ENCODE results near the gene LPA. TPM values are rescaled to one million over a fixed set of nuclear protein-coding genes. Genes with fewer than 3 reads are reported as not detected.

LPA gene
- total and polyA plus RNA-seq, 2 of the 8 experiments (the other 6 are each of a cell fraction or from before 2014, with no cell fraction given) = 0.39 TPM; not detected in 1

GRCh38 chr6:160509610-160510009 lies 154.5 kb downstream of the LPA start:
- H4K8ac ChIP-seq (ENCODE audit: extremely low read depth, insufficient read depth, low read length) = no peak overlapping the region
- H3K4ac ChIP-seq (replicated peaks; ENCODE audit: insufficient read length, low read depth, low read length) = no peak overlapping the region
- no peak overlapping the region for H3K4me2 ChIP-seq (ENCODE audit: insufficient read depth in 1 of 2, low read depth in 2 of 2, low read length in 2 of 2)
- H3K9ac ChIP-seq (replicated peaks in 1 of 4; ENCODE audit: extremely low read depth in 1 of 4, low read depth in 3 of 4, low read length in 3 of 4) = no peak overlapping the region
- no peak overlapping the region for H2BK12ac ChIP-seq (ENCODE audit: low read depth, low read length)
- DNase-seq (ENCODE audit: low read depth in 1 of 2, low spot score in 2 of 2) (no peak), FAIRE-seq (no peak)
- H2AFZ ChIP-seq (ENCODE audit: low read length) = no peak overlapping the region
- POLR2A ChIA-PET (ENCODE audit: partially characterized antibody) = no interaction called here
- H4K91ac ChIP-seq (replicated peaks; ENCODE audit: insufficient read length, low read length) = no peak overlapping the region
- H2BK120ac ChIP-seq (replicated peaks; ENCODE audit: low read depth, low read length) = no peak overlapping the region
- no peak overlapping the region for H2BK15ac ChIP-seq (ENCODE audit: low read length)
- H4K20me1 ChIP-seq (replicated peaks in 1 of 2; ENCODE audit: control insufficient read depth in 1 of 2, insufficient read depth in 2 of 2, low read length in 2 of 2) = no peaks in the 10 kb centered on the region
- H2BK5ac ChIP-seq (ENCODE audit: low read depth, low read length) = no peak overlapping the region
- no peak overlapping the region for H3K18ac ChIP-seq (ENCODE audit: extremely low read depth, low read length)
- H3K27me3 ChIP-seq (replicated peaks in 1 of 4; ENCODE audit: control insufficient read depth in 3 of 4, extremely low read depth in 1 of 4, insufficient read depth in 3 of 4, low read length in 3 of 4) = no peaks in the 10 kb centered on the region
- 93% methylated on average over 2 of the region's 2 CpGs; no CpG with 5 or more reads in 1 of the 2 experiments for WGBS, 2 experiments (ENCODE audit: extremely low coverage in 1 of 2, insufficient coverage in 1 of 2, insufficient read length in 1 of 2, insufficient replicate concordance in 2 of 2, low coverage in 1 of 2, low lambda C conversion rate in 2 of 2, missing lambda C conversion rate in 1 of 2)
- H3K79me2 ChIP-seq (ENCODE audit: control insufficient read depth in 1 of 2, insufficient read depth in 2 of 2, low read length in 2 of 2) = no peaks in the 10 kb centered on the region
- H3K14ac ChIP-seq (ENCODE audit: insufficient read length) = no peak overlapping the region
- CTCF ChIA-PET (ENCODE audit: partially characterized antibody) = interaction anchor here (1.4 to 5.7 kb wide), 3 partner anchors 9 to 24 kb away, joined by 4 to 28 read pairs (median 8); no protein-coding TSS in a partner anchor
- no peaks in the 10 kb centered on the region; the same call in 1 of the 2 replicates for H3K23me2 ChIP-seq (ENCODE audit: low read depth, low read length)
- TF ChIP-seq SP2 (IDR thresholded peaks at IDR 0.05; ENCODE audit: low read length) (no peak), SP4 (IDR thresholded peaks at IDR 0.05; ENCODE audit: low read length) (no peak), EP300 (IDR thresholded peaks at IDR 0.05; ENCODE audit: borderline replicate concordance in 1 of 2, low read depth in 2 of 2, low read length in 2 of 2) (no peak), ASH2L (IDR thresholded peaks at IDR 0.05; ENCODE audit: low read length) (no peak), HDAC2 (IDR thresholded peaks at IDR 0.05; ENCODE audit: borderline replicate concordance in 1 of 2, low read depth in 2 of 2, low read length in 2 of 2) (no peak), CHD2 (IDR thresholded peaks at IDR 0.05; ENCODE audit: low read length) (no peak), RNF2 (IDR thresholded peaks at IDR 0.05; ENCODE audit: borderline replicate concordance, low read depth, low read length, missing control alignments, poor library complexity, severe bottlenecking) (no peak), RXRA (IDR thresholded peaks at IDR 0.05; ENCODE audit: insufficient read depth, low read depth, low read length) (no peak), ZNF274 (IDR thresholded peaks at IDR 0.05; ENCODE audit: borderline replicate concordance, extremely low read depth, low read length) (no peak)
- no peaks in the 10 kb centered on the region for H3K4me1 ChIP-seq (replicated peaks in 1 of 4; ENCODE audit: control insufficient read depth in 3 of 4, insufficient read depth in 4 of 4, low read length in 3 of 4)
- no peak overlapping the region for H3K4me3 ChIP-seq (ENCODE audit: extremely low read depth in 1 of 4, insufficient read depth in 2 of 4, low read depth in 3 of 4, low read length in 4 of 4)
- no peak overlapping the region for H2AK5ac ChIP-seq (ENCODE audit: low read depth, low read length)
- no peak overlapping the region for H2BK20ac ChIP-seq (ENCODE audit: low read length)
- no peak overlapping the region for H3K27ac ChIP-seq (ENCODE audit: low read depth, low read length)
- H4K5ac ChIP-seq (ENCODE audit: insufficient read length, low read depth, low read length) = no peak overlapping the region
- H3K9me3 ChIP-seq (ENCODE audit: insufficient read depth in 2 of 2, low read depth in 1 of 2, low read length in 1 of 2) = no peaks in the 10 kb centered on the region
- H3K56ac ChIP-seq (replicated peaks; ENCODE audit: insufficient read length, low read depth, low read length) = no peak overlapping the region
- no peaks in the 10 kb centered on the region for H3K36me3 ChIP-seq (ENCODE audit: control insufficient read depth in 2 of 4, insufficient read depth in 4 of 4, low read length in 3 of 4)
- H3K79me1 ChIP-seq (ENCODE audit: low read depth, low read length) = no peaks in the 10 kb centered on the region
- no peak overlapping the region for H3K23ac ChIP-seq (ENCODE audit: insufficient read length)
